Left cardiac atrium (tissue), 4 donors: Measurements from ENCODE around the gene TRIM5. TPM values are rescaled to one million over a fixed set of nuclear protein-coding genes. Genes with fewer than 3 reads are reported as not detected.
"Not testable (repeated sequence)": the region's sequence is repeated elsewhere in the genome, so short reads cannot be mapped to it uniquely, and the experiment has no call there.

ENCODE experiments used
- ATAC-seq, 2 donors: fragments of 200-7000 bp; cut with Tn5 transposase; one replicate each; pipeline ENCODE4 v1.9.1; 2020; ENCODE audit warnings: mild to moderate bottlenecking in 2 of 2, moderate library complexity in 2 of 2
- DNase-seq: peaks from one replicate; pipeline ENCODE4 v3.0.0-alpha.2; 2020
- intact Hi-C, 2 donors: fragments of 100-400 bp; cut with DNase I; formaldehyde crosslinking; loops; one replicate each; pipeline versions ENCODE4 v1.14.1 to v1.15.1; 2022 to 2023
- total RNA-seq, 2 donors: library from RNA; stranded (reverse); fragmentation: NEBNext Ultra II Directional; extraction: Animal tissue kit (Norgen Biotek cat#: 25700); gene quantifications; one replicate each; pipeline ENCODE4 v1.2.1, GENCODE V29; 2021
- donor health status: DM: no; HTN: yes; CAD: no.
- donor health status: DM: no; HTN: yes; CAD: no; lungs with severe emphysema.
- donor health status: DM: yes; HTN: yes; CAD: no.
- donor health status: Dilated cardiomyopathy.

TRIM5 gene
- total RNA-seq, 2 donors from 2014 or later: 14.2 to 14.8 TPM

DNA sequence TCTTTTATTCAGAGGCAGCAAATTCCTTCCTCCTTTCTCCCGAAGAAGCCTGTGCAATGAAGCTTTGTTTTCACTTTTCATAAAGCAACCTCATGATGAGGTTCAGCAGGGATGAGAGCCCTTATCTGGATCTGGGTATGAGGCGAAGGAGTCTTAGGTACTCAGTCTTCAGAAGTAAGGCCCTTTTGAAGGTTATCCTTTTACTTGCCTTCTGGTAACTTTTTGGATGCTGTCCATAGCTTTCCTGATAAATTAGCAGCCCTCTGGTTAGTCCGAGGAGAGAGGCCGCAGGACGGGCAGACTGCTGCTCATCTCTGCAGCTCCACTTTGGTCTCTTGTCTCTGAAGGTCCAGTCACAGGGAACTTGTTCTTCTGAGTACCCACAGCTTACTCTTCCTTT, 5.9 kb upstream of the TRIM5 start:
- intact Hi-C loops: no loop called here
- ATAC-seq: peak in 1 of 2 donors; percentile 63
- no peak for DNase-seq

DNA sequence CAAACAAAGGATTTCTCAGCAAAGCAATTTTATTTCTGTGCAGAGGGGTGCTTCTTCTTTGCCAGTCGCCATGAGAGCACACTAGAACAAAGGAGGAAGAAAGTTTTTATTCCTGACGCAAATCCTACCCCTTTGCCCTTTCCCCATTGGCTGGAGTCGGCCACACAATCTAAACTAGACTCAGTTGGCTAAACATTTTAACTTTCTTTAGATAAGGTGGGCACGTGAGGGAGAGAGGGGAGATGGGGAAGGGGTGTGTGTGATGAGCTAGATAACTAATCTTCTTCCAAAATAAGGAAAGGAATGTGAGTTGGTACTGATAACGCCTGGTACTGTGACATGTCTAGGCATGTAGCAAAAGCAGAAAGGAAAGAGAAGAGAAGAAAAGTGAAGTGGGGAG, 5.3 kb upstream of the TRIM5 start:
- DNase-seq (no peak), ATAC-seq (peak; percentile 69 to 83)
- intact Hi-C loops: no loop called here

DNA sequence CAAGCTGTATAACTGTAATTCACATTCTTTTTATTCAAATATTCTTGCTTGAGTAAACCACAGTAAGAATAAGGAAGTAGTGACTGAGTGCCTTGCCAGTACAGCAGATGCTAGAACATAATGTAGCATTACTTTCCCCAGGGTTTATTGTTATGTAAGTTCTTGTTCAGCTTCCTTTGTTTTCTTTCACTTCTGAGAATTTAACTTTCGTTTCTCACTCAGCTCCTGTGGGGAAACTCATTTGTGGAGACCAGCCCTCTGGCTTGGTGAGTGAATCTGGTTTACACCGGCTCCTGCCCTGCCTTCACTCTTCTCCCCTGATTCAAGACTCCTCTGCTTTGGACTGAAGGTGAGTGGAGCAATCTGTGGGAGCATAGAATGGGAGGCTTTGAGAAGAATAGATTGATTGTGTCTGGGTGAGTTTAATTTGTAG, 4.7 kb upstream of the TRIM5 start, which contains the start of gene TRIM22:
Gene TRIM22 (plus strand): TSS at position 240 of the 433 bp plus-strand sequence. CDS start 6,443 bp downstream, outside the sequence.
- DNase-seq (peak; percentile 38), ATAC-seq (peak; percentile 59 to 62)
- intact Hi-C loops: no loop called here

DNA sequence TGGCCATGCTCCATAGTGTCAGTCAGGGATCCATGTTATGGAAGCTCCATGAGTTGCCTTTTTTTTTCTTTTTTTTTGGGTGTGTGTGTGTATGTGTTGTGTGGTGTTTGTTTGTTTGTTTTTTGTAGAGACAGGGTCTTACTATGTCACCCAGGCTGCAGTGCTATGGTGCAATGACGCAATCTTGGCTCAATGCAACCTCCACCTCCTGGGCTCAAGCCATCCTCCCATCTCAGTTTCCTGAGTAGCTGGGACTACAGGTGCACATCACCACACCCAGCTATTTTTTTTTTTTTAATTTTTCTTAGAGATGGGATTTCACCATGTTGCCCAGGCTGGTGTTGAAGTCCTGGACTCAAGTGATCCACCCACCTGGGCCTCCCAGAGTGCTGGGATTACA, 3.6 kb upstream of the TRIM5 start:
- intact Hi-C loops: no loop called here
- DNase-seq: no peak
- ATAC-seq: no peak

- ATAC-seq (no peak), DNase-seq (no peak)
- intact Hi-C loops: no loop called here
Measured at GRCh38 chr11:5686426-5686825, 1.6 kb upstream of the TRIM5 start.

DNA sequence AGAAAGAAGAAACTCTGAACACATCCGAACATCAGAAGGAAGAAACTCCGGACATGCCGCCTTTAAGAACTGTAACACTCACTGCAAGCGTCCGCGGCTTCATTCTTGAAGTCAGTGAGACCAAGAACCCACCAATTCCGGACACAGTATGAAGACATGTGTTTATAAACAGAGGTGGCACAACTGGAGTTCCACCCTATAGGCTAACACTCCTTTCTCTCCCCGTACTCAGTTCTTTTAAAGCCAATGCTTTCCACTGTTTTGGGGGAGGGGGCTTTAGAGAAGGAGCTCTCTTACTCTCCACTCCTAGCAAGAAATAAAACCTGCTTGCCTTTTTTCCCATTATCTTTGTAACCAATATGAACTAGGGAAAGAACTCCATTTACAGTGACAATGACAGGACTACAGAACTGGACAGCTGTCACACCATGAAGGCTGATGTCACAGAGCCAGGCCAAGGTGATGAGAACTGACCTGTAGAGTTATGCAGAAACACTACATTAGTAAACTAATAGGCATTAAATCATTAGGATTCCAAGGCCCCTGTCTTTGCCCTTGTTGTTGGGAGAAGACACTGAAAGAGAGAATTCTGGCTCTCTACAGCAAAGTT, 733 bp downstream of the TRIM5 start:
- intact Hi-C loops: no loop called here
- ATAC-seq (peak; percentile 6), DNase-seq (no peak)

DNA sequence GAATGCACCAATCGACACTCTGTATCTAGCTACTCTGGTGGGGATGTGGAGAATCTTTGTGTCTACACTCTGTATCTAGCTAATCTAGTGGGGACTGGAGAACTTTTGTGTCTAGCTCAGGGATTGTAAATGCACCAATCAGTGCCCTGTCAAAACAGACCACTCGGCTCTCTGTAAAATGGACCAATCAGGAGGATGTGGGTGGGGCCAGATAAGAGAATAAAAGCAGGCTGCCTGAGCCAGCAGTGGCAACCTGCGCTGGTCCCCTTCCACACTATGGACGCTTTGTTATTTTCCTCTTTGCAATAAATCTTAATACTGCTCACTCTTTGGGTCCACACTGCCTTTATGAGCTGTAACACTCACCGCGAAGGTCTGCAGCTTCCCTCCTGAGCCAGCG, 1.3 kb downstream of the TRIM5 start:
- ATAC-seq, DNase-seq, intact Hi-C loops: not testable (repeated sequence)

GRCh38 chr11:5682890-5683441, 1.9 kb downstream of the TRIM5 start:
- ATAC-seq, DNase-seq, intact Hi-C loops: not testable (repeated sequence)

DNA sequence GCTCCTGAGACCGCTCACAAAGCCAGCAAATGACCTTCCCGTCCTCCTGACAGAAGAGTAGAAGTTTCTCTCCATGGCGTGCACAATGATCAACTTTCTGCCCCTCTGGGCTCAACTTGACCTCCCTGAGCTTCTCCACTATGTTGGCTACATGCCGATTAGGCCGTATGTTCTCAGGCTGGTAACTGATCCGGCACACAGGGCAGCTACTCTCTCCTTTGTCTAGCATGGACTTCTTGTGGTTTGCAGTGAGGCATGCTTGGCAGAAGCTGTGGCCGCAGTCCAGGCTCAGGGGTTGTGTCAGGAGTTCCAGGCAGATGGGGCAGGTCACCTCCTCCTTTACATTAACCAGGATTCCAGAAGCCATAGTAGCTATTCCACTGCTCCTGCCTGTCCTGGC, 5.1 kb downstream of the TRIM5 start:
- ATAC-seq (no peak), DNase-seq (no peak)
- intact Hi-C loops: no loop called here

GRCh38 chr11:5674391-5674790, 10.5 kb downstream of the TRIM5 start:
- DNase-seq: no peak
- ATAC-seq: no peak
- intact Hi-C loops: no loop called here

DNA sequence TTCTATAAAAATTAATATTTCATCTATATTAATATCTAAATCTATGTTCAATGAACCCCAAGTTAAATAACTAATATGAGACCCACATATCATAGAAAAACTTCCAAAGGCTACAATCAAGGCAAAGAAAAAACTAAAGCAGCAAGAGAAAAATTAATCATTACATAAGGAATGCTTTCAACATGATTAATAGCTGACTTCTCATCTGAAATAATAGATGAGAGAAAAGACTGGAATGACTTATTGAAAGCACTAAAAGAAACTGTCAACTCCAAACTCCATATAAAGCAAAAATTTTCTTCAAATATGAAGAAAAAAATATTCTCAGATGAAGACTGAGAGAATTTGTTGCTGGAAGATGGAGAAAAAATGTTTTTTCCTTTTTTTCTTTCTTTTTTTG, 13.0 kb downstream of the TRIM5 start:
- intact Hi-C loops: no loop called here
- ATAC-seq: no peak
- DNase-seq: no peak

- no peak for DNase-seq
- ATAC-seq: no peak
- intact Hi-C loops: no loop called here
Measured at GRCh38 chr11:5666402-5666793, 18.5 kb downstream of the TRIM5 start.

- ATAC-seq (no peak), DNase-seq (no peak)
- intact Hi-C loops: no loop called here
Measured at GRCh38 chr11:5665746-5666401, 19.0 kb downstream of the TRIM5 start.

DNA sequence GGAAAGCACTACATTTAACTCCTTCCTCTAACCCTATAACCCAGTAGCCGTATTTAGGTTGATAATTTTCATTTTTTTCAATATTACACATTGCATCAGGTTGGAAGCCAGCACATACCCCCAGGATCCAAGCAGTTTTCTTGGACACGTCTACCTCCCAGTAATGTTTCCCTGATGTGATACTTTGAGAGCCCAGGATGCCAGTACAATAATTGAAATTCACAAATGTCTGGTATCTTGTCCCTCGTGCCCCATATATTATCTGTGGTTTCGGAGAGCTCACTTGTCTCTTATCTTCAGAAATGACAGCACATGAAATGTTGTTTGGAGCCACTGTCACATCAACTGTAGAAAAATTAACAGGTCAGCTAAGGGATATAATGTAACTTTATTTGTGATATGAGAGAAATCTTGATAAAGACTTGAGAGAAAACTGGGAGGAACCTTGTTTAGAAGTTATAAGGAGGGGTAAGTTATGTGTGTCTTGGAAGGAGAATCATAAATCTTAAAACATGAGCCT, 19.8 kb downstream of the TRIM5 start:
- intact Hi-C loops: no loop called here
- no peak for ATAC-seq
- no peak for DNase-seq

- intact Hi-C loops: no loop called here
- no peak for DNase-seq
- no peak for ATAC-seq
Measured at GRCh38 chr11:5663511-5663910, 21.4 kb downstream of the TRIM5 start.

DNA sequence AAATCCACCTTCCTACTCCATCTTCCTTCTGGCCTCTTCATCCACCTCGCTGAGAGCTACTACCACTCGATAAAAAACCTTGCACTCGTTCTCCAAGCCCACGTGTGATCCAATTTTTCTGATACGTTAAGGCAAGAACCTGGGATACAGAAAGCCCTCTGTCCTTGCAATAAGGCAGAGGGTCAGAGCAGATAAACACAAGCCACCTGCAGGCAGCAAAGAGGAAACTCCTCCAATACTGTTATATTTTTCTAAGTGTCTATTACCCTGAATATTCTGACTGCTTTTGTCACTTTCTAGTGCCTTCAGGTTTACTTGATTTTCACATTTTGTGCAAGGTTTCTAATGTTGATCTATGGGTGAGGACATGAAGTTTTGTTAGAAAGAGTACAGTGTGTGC, 26.6 kb downstream of the TRIM5 start:
- intact Hi-C loops: no loop called here
- ATAC-seq: no peak
- no peak for DNase-seq

DNA sequence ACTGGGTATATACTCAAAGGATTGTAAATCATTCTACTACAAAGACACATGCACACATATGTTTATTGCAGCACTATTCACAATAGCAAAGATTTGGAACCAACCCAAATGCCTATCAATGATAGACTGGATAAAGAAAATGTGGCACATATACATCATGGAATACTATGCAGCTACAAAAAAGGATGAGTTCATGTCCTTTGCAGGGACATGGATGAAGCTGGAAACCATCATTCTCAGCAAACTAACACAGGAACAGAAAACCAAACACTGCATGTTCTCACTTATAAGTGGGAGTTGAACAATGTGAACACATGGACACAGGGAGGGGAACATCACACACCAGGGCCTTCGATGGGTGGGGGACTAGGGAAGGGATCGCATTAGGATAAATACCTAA, 27.9 kb downstream of the TRIM5 start:
- DNase-seq, intact Hi-C loops, ATAC-seq: not testable (repeated sequence)

- no peak for ATAC-seq
- intact Hi-C loops: no loop called here
- DNase-seq: no peak
Measured at GRCh38 chr11:5655474-5655873, 29.4 kb downstream of the TRIM5 start.

- ATAC-seq (no peak), DNase-seq (no peak)
- intact Hi-C loops: no loop called here
Measured at GRCh38 chr11:5646139-5646538, 38.7 kb downstream of the TRIM5 start.

GRCh38 chr11:5643585-5643984, 41.3 kb downstream of the TRIM5 start:
- intact Hi-C loops: no loop called here
- ATAC-seq (no peak), DNase-seq (no peak)

- ATAC-seq (no peak), DNase-seq (no peak)
- intact Hi-C loops: no loop called here
Measured at GRCh38 chr11:5639953-5640352, 44.9 kb downstream of the TRIM5 start.
